NOMO-1 (cell line): ENCODE measurements around the gene LSM7.
A peak's percentile ranks its signal among the peaks of the same experiment; 100 is the strongest.

ENCODE experiments used
- DNase-seq, 2 experiments: peaks; one replicate each; lab custom pipeline; 2025; ENCODE audit not compliant: unreplicated experiment in 2 of 2; lab: John Stamatoyannopoulos, UW

LSM7 gene

GRCh38 chr19:2305452-2306280, 22.7 kb downstream of the LSM7 start:
- DNase-seq: no peak

- no peak for DNase-seq
Measured at GRCh38 chr19:2303211-2303798, 25.1 kb downstream of the LSM7 start.

- peak in 1 of 2 experiments; percentile 22 for DNase-seq
Measured at GRCh38 chr19:2302319-2303210, 25.8 kb downstream of the LSM7 start.

- no peak for DNase-seq
Measured at GRCh38 chr19:2300533-2300932, 27.9 kb downstream of the LSM7 start.

GRCh38 chr19:2296141-2296540, 32.2 kb downstream of the LSM7 start:
- no peak for DNase-seq

GRCh38 chr19:2294687-2295335, 33.6 kb downstream of the LSM7 start:
- no peak for DNase-seq

- DNase-seq: no peak
Measured at GRCh38 chr19:2291185-2291751, 37.1 kb downstream of the LSM7 start.

GRCh38 chr19:2290441-2291184, 37.8 kb downstream of the LSM7 start:
- DNase-seq: no peak

GRCh38 chr19:2289714-2290435, 38.5 kb downstream of the LSM7 start:
- DNase-seq: peak; percentile 94 to 96

GRCh38 chr19:2288818-2289713, 39.3 kb downstream of the LSM7 start:
- no peak for DNase-seq

GRCh38 chr19:2288338-2288817, 40.0 kb downstream of the LSM7 start:
- DNase-seq: no peak

GRCh38 chr19:2287585-2288337, 40.6 kb downstream of the LSM7 start:
- peak in 1 of 2 experiments; percentile 36 for DNase-seq

- DNase-seq: no peak
Measured at GRCh38 chr19:2286402-2287140, 41.8 kb downstream of the LSM7 start.

GRCh38 chr19:2283835-2284507, 44.4 kb downstream of the LSM7 start:
- no peak for DNase-seq

GRCh38 chr19:2282862-2283237, 45.5 kb downstream of the LSM7 start:
- DNase-seq: no peak
